Measurements from ENCODE around the gene TP53RK.
A peak's percentile ranks its signal among the peaks of the same experiment; 100 is the strongest.

TP53RK gene

DNA sequence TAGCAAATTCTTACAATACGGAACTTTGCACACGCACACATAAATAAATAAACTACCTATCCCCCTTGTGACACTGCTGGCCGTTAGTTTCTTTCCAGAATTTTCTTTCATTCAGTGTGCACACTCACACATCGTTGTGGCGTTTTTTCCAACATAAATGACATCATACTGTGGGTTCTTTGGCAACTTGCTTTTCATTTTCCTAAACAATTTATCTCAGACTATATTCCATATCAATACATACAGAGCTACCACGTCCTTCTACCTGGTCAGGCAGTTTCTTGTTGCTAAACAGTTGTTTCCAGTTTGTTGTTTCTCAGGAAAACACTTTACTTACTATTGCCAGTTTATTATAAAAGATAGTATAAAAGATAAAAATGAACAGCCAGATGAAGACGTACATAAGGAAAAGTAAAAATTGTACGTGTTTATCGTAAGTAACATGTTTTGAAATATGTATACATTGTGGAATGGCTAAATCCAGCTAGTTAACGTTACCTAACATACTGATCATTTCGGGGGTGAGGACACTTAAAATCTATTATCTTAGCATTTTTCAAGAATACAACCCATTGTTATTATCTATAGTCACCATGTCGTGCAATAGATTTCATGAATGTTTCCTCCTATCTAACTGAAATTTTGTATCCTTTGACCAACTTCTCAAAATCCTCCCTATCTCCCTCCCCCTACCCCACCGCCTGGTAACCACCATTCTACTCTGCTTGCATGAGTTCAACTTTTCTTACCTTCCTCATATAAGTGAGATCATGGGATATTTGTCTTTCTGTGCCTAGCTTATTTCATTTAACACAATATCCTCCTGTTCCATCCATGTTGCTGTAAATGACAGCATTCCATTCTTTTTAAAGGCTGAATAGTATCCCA lies 1.2 kb upstream of the TP53RK start:
- H4K20me1 ChIP-seq (ENCODE audit: insufficient read depth, low read length) = no peaks in the 10 kb centered on the region
- peaks cover 39% of the 10 kb centered on the region for H3K79me2 ChIP-seq (ENCODE audit: low read length)
- no peaks in the 10 kb centered on the region for H3K27me3 ChIP-seq (replicated peaks; ENCODE audit: insufficient read depth, low read length)
- no peaks in the 10 kb centered on the region for H3F3A ChIP-seq (ENCODE audit: insufficient read depth, low read length)
- peaks cover 34% of the 10 kb centered on the region for H3K4me1 ChIP-seq (ENCODE audit: low read length)
- H3K9ac ChIP-seq (ENCODE audit: low read length) = peak overlapping the region; percentile 86; the same call in 1 of the 2 replicates
- peaks cover 5% of the 10 kb centered on the region; the same call in 1 of the 2 replicates for H3K36me3 ChIP-seq (replicated peaks; ENCODE audit: insufficient read depth, low read length)
- peak overlapping the region; percentile 72; the same call in 1 of the 2 replicates for H2AFZ ChIP-seq (ENCODE audit: low read length)
- TF ChIP-seq EZH2phosphoT487 (IDR thresholded peaks at IDR 0.05; ENCODE audit: low read length) = no peak
- TF ChIP-seq CTCF (IDR thresholded peaks at IDR 0.05; ENCODE audit: low read length) = no peak
- no peak for TF ChIP-seq EZH2 (optimal IDR thresholded peaks at IDR 0.05; ENCODE audit: low read depth, low read length)
- no peaks in the 10 kb centered on the region for H3K9me2 ChIP-seq (replicated peaks; ENCODE audit: insufficient read depth, low read length)
- DNase-seq = no peak
- H3K27ac ChIP-seq (ENCODE audit: low read length) = no peak overlapping the region
- H3K9me3 ChIP-seq (replicated peaks; ENCODE audit: insufficient read depth, low read length) = no peaks in the 10 kb centered on the region
- H3K4me3 ChIP-seq (ENCODE audit: low read length) = peak overlapping the region; percentile 72; the same call in 1 of the 2 replicates
- H3K4me2 ChIP-seq (ENCODE audit: low read depth, low read length) = peak overlapping the region; percentile 74; the same call in 1 of the 2 replicates

DNA sequence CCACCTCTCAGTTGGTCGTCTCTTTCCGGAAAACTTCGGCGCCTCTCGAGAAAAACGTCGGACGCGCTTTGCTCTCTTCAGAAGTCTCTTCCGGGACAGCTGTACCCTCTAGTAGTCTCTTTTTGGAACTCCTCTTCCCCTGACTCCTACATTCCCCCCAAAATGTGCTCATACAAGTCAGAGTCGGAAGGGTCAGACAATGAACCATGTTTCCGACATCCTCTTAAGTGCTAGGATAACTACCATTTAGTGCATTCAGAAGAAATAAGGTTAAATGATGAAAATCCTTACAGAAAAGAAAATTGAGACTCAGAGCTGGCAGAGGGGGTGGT lies 476 bp upstream of the TP53RK start:
- Histone ChIP-seq H2AFZ (ENCODE audit: low read length) (peak overlapping the region; percentile 72), H3K9me3 (replicated peaks; ENCODE audit: insufficient read depth, low read length) (no peaks in the 10 kb centered on the region), H3K4me1 (ENCODE audit: low read length) (peaks cover 36% of the 10 kb centered on the region), H3K27me3 (replicated peaks; ENCODE audit: insufficient read depth, low read length) (no peaks in the 10 kb centered on the region), H3K9me2 (replicated peaks; ENCODE audit: insufficient read depth, low read length) (no peaks in the 10 kb centered on the region), H3K9ac (ENCODE audit: low read length) (peak overlapping the region; percentile 86; the same call in 1 of the 2 replicates), H3K27ac (ENCODE audit: low read length) (peak overlapping the region; percentile 73; the same call in 1 of the 2 replicates), H4K20me1 (ENCODE audit: insufficient read depth, low read length) (no peaks in the 10 kb centered on the region), H3K4me2 (ENCODE audit: low read depth, low read length) (peak overlapping the region; percentile 74), H3K79me2 (ENCODE audit: low read length) (peaks cover 46% of the 10 kb centered on the region), H3F3A (ENCODE audit: insufficient read depth, low read length) (no peaks in the 10 kb centered on the region), H3K36me3 (replicated peaks; ENCODE audit: insufficient read depth, low read length) (peaks cover 5% of the 10 kb centered on the region; the same call in 1 of the 2 replicates), H3K4me3 (ENCODE audit: low read length) (peak overlapping the region; percentile 72)
- TF ChIP-seq CTCF (IDR thresholded peaks at IDR 0.05; ENCODE audit: low read length) (no peak), EZH2phosphoT487 (IDR thresholded peaks at IDR 0.05; ENCODE audit: low read length) (no peak), EZH2 (optimal IDR thresholded peaks at IDR 0.05; ENCODE audit: low read depth, low read length) (no peak)
- no peak for DNase-seq

DNA sequence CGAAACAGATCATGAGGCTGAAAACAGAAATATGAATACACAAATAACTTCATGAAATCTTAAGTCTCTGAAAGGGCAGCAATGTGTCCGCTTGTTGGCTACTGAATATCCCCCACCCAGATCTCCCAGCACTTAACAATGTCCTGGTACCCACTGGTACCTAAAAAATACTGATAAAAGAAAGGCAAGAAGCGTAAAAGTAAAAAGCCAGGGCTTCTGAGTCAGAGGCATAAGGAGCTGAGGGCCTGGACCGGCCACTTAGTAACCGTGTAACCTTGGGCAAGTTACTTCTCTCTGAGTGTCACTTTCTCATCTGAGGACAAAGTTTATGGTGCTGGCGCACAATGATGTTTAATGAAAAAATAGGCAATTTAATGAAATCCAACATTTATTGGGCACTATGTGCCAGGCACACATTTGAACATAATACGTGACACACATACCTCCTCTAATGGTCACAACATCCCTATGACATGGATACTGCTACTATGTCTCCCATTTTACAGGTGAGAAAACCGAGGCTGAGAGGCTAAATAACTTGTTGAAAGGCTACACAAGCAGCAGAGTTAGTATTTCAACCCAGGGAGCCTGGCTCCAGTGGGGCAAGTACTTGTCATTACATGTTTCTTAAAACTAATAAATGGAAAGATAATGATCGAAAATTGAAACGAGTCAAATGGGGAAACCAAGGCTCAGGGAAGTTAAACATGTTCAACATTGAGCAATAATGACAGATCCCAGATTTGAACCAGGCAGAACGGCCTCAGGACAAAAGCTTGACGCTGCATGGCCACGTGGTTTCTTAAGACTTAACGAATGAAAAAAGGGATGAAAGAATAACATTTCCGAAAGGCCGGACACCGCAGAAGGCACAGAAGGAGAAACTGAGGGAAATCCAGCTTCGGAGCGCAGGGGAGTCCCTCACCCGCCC lies 828 bp downstream of the TP53RK start:
- Histone ChIP-seq H3K27ac (ENCODE audit: low read length) (peak overlapping the region; percentile 73), H4K20me1 (ENCODE audit: insufficient read depth, low read length) (no peaks in the 10 kb centered on the region), H2AFZ (ENCODE audit: low read length) (peak overlapping the region; percentile 37; the same call in 1 of the 2 replicates)

More for the DNA sequence above, 828 bp downstream of the TP53RK start:
- Histone ChIP-seq H3K79me2 (ENCODE audit: low read length) (peaks cover 57% of the 10 kb centered on the region), H3K27me3 (replicated peaks; ENCODE audit: insufficient read depth, low read length) (no peaks in the 10 kb centered on the region), H3K36me3 (replicated peaks; ENCODE audit: insufficient read depth, low read length) (peaks cover 5% of the 10 kb centered on the region; the same call in 1 of the 2 replicates), H3K9ac (ENCODE audit: low read length) (peak overlapping the region; percentile 86), H3K9me3 (replicated peaks; ENCODE audit: insufficient read depth, low read length) (no peaks in the 10 kb centered on the region), H3K4me3 (ENCODE audit: low read length) (peak overlapping the region; percentile 72), H3K4me1 (ENCODE audit: low read length) (peaks cover 43% of the 10 kb centered on the region), H3F3A (ENCODE audit: insufficient read depth, low read length) (peaks cover 13% of the 10 kb centered on the region; the same call in 1 of the 2 replicates), H3K4me2 (ENCODE audit: low read depth, low read length) (peak overlapping the region; percentile 80), H3K9me2 (replicated peaks; ENCODE audit: insufficient read depth, low read length) (no peaks in the 10 kb centered on the region)
- TF ChIP-seq EZH2 (optimal IDR thresholded peaks at IDR 0.05; ENCODE audit: low read depth, low read length) (no peak), EZH2phosphoT487 (IDR thresholded peaks at IDR 0.05; ENCODE audit: low read length) (no peak), CTCF (IDR thresholded peaks at IDR 0.05; ENCODE audit: low read length) (no peak)
- no peak for DNase-seq
